OCI-LY7 (cell line): Measurements from ENCODE around the gene SIGLEC7. TPM values are rescaled to one million over a fixed set of nuclear protein-coding genes. Genes with fewer than 3 reads are reported as not detected.
"Not testable (repeated sequence)": the region's sequence is repeated elsewhere in the genome, so short reads cannot be mapped to it uniquely, and the experiment has no call there.

Experiments
- BruUV-seq: library from RNA; stranded (reverse); fragments of 400-500 nt; replicated peaks from 2 replicates; lab custom pipeline; 2021; lab: Mats Ljungman, UMichigan
- CTCF ChIA-PET: fragments of 300-600 bp; sonication (Branson Sonifier 250); formaldehyde crosslinking; loops from one replicate; lab custom pipeline; 2022; ENCODE audit warnings: antibody characterized with exemption; ENCODE audit not compliant: unreplicated experiment; lab: Charles Lee
- POLR2A ChIA-PET: fragments of 300-600 bp; sonication (Branson Sonifier 250); formaldehyde crosslinking; loops from one replicate; lab custom pipeline; 2022; ENCODE audit warnings: antibody characterized with exemption; lab: Charles Lee
- DNase-seq: peaks from one replicate; pipeline ENCODE4 v3.0.0-alpha.2; 2015; ENCODE audit warnings: low spot score
- H2AFZ ChIP-seq: fragments of 200-600 bp; sonication (generic), shearing (Covaris generic); 2 replicates; pipeline ENCODE4 v1.6.1; 2014; ENCODE audit warnings: mild to moderate bottlenecking, antibody characterized with exemption, low read length, moderate library complexity
- H3K27ac ChIP-seq: fragments of 200-600 bp; sonication (generic); 2 replicates; pipeline ENCODE4 v1.5.1; 2014; ENCODE audit warnings: mixed run types, low read depth, mild to moderate bottlenecking, moderate library complexity, low read length, inconsistent platforms; ENCODE audit not compliant: poor library complexity, severe bottlenecking
- H3K36me3 ChIP-seq: fragments of 200-600 bp; sonication (generic); 2 replicates; pipeline ENCODE4 v1.6.1; 2014; ENCODE audit warnings: mild to moderate bottlenecking, antibody characterized with exemption, low read length, moderate library complexity, mixed read lengths; ENCODE audit not compliant: insufficient read depth
- H3K4me1 ChIP-seq: fragments of 200-600 bp; sonication (generic); 2 replicates; pipeline ENCODE4 v1.5.1; 2014; ENCODE audit warnings: mild to moderate bottlenecking, low read length; ENCODE audit not compliant: insufficient read depth, poor library complexity, severe bottlenecking
- H3K4me2 ChIP-seq: fragments of 200-600 bp; sonication (generic); 2 replicates; pipeline ENCODE4 v1.6.1; 2014; ENCODE audit warnings: mild to moderate bottlenecking, low read length
- H3K4me3 ChIP-seq: fragments of 200-600 bp; sonication (generic); 2 replicates; pipeline ENCODE4 v1.5.1; 2014; ENCODE audit warnings: mild to moderate bottlenecking, low read depth, low read length; ENCODE audit not compliant: poor library complexity, severe bottlenecking
- H3K79me2 ChIP-seq: fragments of 200-600 bp; sonication (generic); 2 replicates; pipeline ENCODE4 v1.6.1; 2016; ENCODE audit warnings: low read depth, mild to moderate bottlenecking, low read length, moderate library complexity, mixed read lengths; ENCODE audit not compliant: insufficient read depth
- H3K9me2 ChIP-seq: fragments of 200-600 bp; sonication (generic); 2 replicates; pipeline ENCODE4 v1.6.1; 2016; ENCODE audit warnings: mild to moderate bottlenecking, low read length, mixed read lengths; ENCODE audit not compliant: insufficient read depth
- H3K9me3 ChIP-seq: fragments of 200-600 bp; sonication (generic); 2 replicates; pipeline ENCODE4 v1.6.1; 2014; ENCODE audit warnings: mild to moderate bottlenecking, mixed run types, low read length, mixed read lengths
- H4K20me1 ChIP-seq: fragments of 200-600 bp; sonication (generic); 2 replicates; pipeline ENCODE4 v1.6.1; 2014; ENCODE audit warnings: mild to moderate bottlenecking, antibody characterized with exemption, low read length, moderate library complexity, mixed read lengths; ENCODE audit not compliant: insufficient read depth
- EZH2phosphoT487 ChIP-seq: fragments of 200-600 bp; sonication (generic); IDR thresholded peaks from 2 replicates; pipeline ENCODE4 v1.6.1; 2018; ENCODE audit warnings: low read depth, borderline replicate concordance, mild to moderate bottlenecking, mixed run types, antibody characterized with exemption, low read length, moderate library complexity, mixed read lengths
- intact Hi-C: fragments of 100-400 bp; cut with micrococcal nuclease; formaldehyde crosslinking; loops from one replicate; pipeline ENCODE4 v1.10.0; 2022; ENCODE audit not compliant: unreplicated experiment
- total RNA-seq, 2 experiments: library from RNA; depleted of rRNA in 1 of 2; stranded (reverse); fragments of >200 nt in 1 of 2; shearing (Covaris generic) in 1 of 2; gene quantifications; 2 replicates each; pipeline ENCODE4 v1.2.3, GENCODE V29; 2014 to 2022
- TF ChIP-seq, protein P1 (sequence below): fragments of 200-600 bp; sonication (generic); conservative IDR thresholded peaks from 2 replicates; pipeline ENCODE4 v1.5.1; 2014; ENCODE audit warnings: mild to moderate bottlenecking, antibody characterized with exemption, low read length, moderate library complexity, mixed read lengths

Gene SIGLEC7
- total RNA-seq, 2 experiments from 2014 or later, result not detected

GRCh38 chr19:51166846-51167490, 24.9 kb downstream of the SIGLEC7 start:
- POLR2A ChIA-PET, result no interaction called here
- BruUV-seq, result no TSS peak
- Histone ChIP-seq H3K36me3 (no peaks in the 10 kb centered on the region), H3K9me3 (no peaks in the 10 kb centered on the region), H3K9me2 (no peaks in the 10 kb centered on the region), H3K27ac (no peak overlapping the region), H3K4me3 (no peak overlapping the region), H4K20me1 (no peaks in the 10 kb centered on the region), H2AFZ (no peak overlapping the region), H3K4me1 (no peaks in the 10 kb centered on the region), H3K79me2 (no peaks in the 10 kb centered on the region), H3K4me2 (no peak overlapping the region)
- DNase-seq, result no peak
- intact Hi-C loops, result no loop called here
- no peak for TF ChIP-seq EZH2phosphoT487
- TF ChIP-seq, protein P1, sequence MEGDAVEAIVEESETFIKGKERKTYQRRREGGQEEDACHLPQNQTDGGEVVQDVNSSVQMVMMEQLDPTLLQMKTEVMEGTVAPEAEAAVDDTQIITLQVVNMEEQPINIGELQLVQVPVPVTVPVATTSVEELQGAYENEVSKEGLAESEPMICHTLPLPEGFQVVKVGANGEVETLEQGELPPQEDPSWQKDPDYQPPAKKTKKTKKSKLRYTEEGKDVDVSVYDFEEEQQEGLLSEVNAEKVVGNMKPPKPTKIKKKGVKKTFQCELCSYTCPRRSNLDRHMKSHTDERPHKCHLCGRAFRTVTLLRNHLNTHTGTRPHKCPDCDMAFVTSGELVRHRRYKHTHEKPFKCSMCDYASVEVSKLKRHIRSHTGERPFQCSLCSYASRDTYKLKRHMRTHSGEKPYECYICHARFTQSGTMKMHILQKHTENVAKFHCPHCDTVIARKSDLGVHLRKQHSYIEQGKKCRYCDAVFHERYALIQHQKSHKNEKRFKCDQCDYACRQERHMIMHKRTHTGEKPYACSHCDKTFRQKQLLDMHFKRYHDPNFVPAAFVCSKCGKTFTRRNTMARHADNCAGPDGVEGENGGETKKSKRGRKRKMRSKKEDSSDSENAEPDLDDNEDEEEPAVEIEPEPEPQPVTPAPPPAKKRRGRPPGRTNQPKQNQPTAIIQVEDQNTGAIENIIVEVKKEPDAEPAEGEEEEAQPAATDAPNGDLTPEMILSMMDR, result no peak
- CTCF ChIA-PET, result no interaction called here

DNA sequence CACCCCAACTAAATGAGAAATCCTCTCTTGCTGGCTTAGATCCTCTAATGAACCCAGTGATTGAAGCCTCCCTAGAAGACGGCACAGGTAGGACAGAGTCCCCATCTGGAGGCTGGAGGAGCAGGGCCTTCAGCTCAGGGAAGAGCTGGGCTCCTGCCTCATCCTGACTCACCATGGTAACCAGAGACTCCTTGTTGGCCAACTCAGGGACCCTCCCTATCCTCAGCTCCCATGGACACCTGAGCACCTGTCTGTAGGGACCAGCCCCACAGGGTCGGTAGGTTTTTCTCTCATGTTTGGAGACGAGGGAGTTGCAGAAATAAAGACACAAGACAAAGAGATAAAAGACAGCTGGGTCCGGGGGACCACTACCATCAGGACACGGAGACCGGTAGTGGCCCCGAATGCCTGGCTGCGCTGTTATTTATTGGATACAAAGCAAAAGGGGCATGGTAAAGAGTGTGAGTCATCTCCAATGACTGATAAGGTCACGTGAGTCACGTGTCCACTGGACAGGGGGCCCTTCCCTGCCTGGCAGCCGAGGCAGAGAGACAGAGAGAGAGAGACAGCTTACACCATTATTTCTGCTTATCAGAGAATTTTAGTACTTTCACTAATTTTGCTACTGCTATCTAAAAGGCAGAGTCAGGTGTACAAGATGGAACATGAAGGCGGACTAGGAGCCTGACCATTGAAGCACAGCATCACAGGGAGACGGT, 26.6 kb downstream of the SIGLEC7 start:
- no peaks in the 10 kb centered on the region for H3K79me2 ChIP-seq
- intact Hi-C loops, result no loop called here
- no peak overlapping the region for H3K4me3 ChIP-seq
- H3K9me2 ChIP-seq, result no peaks in the 10 kb centered on the region
- TF ChIP-seq, protein P1, result no peak
- no peak for TF ChIP-seq EZH2phosphoT487
- no peak overlapping the region for H3K27ac ChIP-seq
- no peaks in the 10 kb centered on the region for H3K9me3 ChIP-seq
- no peaks in the 10 kb centered on the region for H3K36me3 ChIP-seq
- ChIA-PET POLR2A (no interaction called here), CTCF (no interaction called here)
- H2AFZ ChIP-seq, result no peak overlapping the region
- H3K4me2 ChIP-seq, result no peak overlapping the region
- H3K4me1 ChIP-seq, result no peaks in the 10 kb centered on the region
- no peaks in the 10 kb centered on the region for H4K20me1 ChIP-seq
- no TSS peak for BruUV-seq
- DNase-seq, result no peak

DNA sequence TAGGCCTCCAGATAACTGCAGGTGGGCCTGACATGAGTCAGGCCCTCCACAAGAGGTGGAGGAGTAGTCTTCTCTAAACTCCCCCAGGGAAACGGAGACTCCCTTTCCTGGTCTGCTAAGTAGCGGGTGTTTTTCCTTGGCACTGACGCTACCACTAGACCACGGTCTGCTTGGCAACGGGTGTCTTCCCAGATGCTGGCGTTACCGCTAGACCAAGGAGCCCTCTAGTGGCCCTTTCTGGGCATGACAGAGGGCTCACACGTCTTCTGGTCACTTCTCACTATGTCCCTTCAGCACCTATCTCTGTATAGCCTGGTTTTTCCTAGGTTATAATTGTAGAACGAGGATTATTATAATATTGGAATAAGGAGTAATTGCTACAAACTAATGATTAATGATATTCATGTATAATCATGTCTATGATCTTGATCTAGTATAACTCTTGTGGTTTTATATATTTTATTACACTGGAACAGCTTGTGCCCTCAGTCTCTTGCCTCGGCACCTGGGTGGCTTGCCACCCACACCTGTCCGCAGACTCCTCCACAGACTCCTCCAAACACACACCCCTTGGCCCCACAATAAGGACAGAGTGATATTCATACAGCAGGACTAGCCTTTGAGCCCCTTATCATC, 27.3 kb downstream of the SIGLEC7 start:
- intact Hi-C loops, H3K4me3 ChIP-seq, BruUV-seq, H3K9me3 ChIP-seq, H2AFZ ChIP-seq, CTCF ChIA-PET, H3K36me3 ChIP-seq, H3K79me2 ChIP-seq, H3K4me2 ChIP-seq, H3K9me2 ChIP-seq, H3K27ac ChIP-seq, H4K20me1 ChIP-seq, H3K4me1 ChIP-seq, POLR2A ChIA-PET: not testable (repeated sequence)
- TF ChIP-seq, protein P1, result peak; percentile 78
- DNase-seq, result peak; percentile 52
